ENCODE measurements around the gene PPP1R12C. TPM values are rescaled to one million over a fixed set of nuclear protein-coding genes. Genes with fewer than 3 reads are reported as not detected.
A peak's percentile ranks its signal among the peaks of the same experiment; 100 is the strongest.

Gene PPP1R12C
- total and polyA plus RNA-seq, 9 donors = 21.4 to 152 (median 110) TPM

- no peak overlapping the region for H3K27ac ChIP-seq
- intact Hi-C loops (cut with DNase I) = no loop called here
- H3K36me3 ChIP-seq = no peaks in the 10 kb centered on the region
- H3K27me3 ChIP-seq = peaks cover 4% of the 10 kb centered on the region
- H3K4me1 ChIP-seq (ENCODE audit: insufficient read depth) = peaks cover 3% of the 10 kb centered on the region
- DNase-seq = no peak
- H3K9me3 ChIP-seq = no peaks in the 10 kb centered on the region
- TF ChIP-seq CTCF (IDR thresholded peaks at IDR 0.05) (no peak), EP300 (IDR thresholded peaks at IDR 0.05) (no peak), POLR2A (IDR thresholded peaks at IDR 0.05) (no peak)
- 14 to 18% (median 16%) methylated on average over 54 to 61 of the region's 61 CpGs for WGBS, 3 donors
- H3K4me3 ChIP-seq = no peak overlapping the region
Observed at GRCh38 chr19:55161571-55162322, 44.3 kb upstream of the PPP1R12C start.

- intact Hi-C loops (cut with DNase I) = no loop called here
- Histone ChIP-seq H3K27ac (no peak overlapping the region), H3K27me3 (peaks cover 4% of the 10 kb centered on the region), H3K4me1 (ENCODE audit: insufficient read depth) (peaks cover 3% of the 10 kb centered on the region), H3K36me3 (no peaks in the 10 kb centered on the region), H3K4me3 (no peak overlapping the region), H3K9me3 (no peaks in the 10 kb centered on the region)
- 3 to 12% (median 9%) methylated on average over 20 to 32 of the region's 32 CpGs for WGBS, 3 donors
- TF ChIP-seq EP300 (IDR thresholded peaks at IDR 0.05) (no peak), POLR2A (IDR thresholded peaks at IDR 0.05) (no peak), CTCF (IDR thresholded peaks at IDR 0.05) (no peak)
- no peak for DNase-seq
Observed at GRCh38 chr19:55160986-55161365, 43.5 kb upstream of the PPP1R12C start.

GRCh38 chr19:55160128-55160985, 42.9 kb upstream of the PPP1R12C start:
- Histone ChIP-seq H3K4me3 (no peak overlapping the region), H3K27ac (no peak overlapping the region), H3K27me3 (peaks cover 4% of the 10 kb centered on the region), H3K4me1 (ENCODE audit: insufficient read depth) (peaks cover 3% of the 10 kb centered on the region), H3K36me3 (no peaks in the 10 kb centered on the region), H3K9me3 (no peaks in the 10 kb centered on the region)
- peak; percentile 38 to 78 (median 62) for DNase-seq
- intact Hi-C loops (cut with DNase I) = no loop called here
- no peak for TF ChIP-seq POLR2A (IDR thresholded peaks at IDR 0.05)
- TF ChIP-seq EP300 (IDR thresholded peaks at IDR 0.05) = no peak
- peak in 2 of 3 donors; percentile 12 to 36 for TF ChIP-seq CTCF (IDR thresholded peaks at IDR 0.05)
- WGBS, 3 donors = 1 to 4% (median 2%) methylated on average over 24 to 33 of the region's 33 CpGs

GRCh38 chr19:55158848-55159749, 41.7 kb upstream of the PPP1R12C start:
- TF ChIP-seq CTCF (IDR thresholded peaks at IDR 0.05) = no peak
- no peak for TF ChIP-seq POLR2A (IDR thresholded peaks at IDR 0.05)
- TF ChIP-seq EP300 (IDR thresholded peaks at IDR 0.05) = no peak
- intact Hi-C loops (cut with DNase I) = no loop called here
- 45 to 51% (median 51%) methylated on average over 18 of the region's 18 CpGs for WGBS, 3 donors
- H3K9me3 ChIP-seq = no peaks in the 10 kb centered on the region
- DNase-seq = no peak
- H3K4me1 ChIP-seq (ENCODE audit: insufficient read depth) = peaks cover 3% of the 10 kb centered on the region
- no peak overlapping the region for H3K27ac ChIP-seq
- H3K36me3 ChIP-seq = no peaks in the 10 kb centered on the region
- no peak overlapping the region for H3K4me3 ChIP-seq
- H3K27me3 ChIP-seq = peaks cover 4% of the 10 kb centered on the region
